Right kidney (tissue), 1 donor: Measurements from ENCODE around the gene MAVS.

Source experiments
- DNase-seq: peaks from one replicate; pipeline ENCODE4 v3.0.0-alpha.2; 2016

MAVS gene

DNA sequence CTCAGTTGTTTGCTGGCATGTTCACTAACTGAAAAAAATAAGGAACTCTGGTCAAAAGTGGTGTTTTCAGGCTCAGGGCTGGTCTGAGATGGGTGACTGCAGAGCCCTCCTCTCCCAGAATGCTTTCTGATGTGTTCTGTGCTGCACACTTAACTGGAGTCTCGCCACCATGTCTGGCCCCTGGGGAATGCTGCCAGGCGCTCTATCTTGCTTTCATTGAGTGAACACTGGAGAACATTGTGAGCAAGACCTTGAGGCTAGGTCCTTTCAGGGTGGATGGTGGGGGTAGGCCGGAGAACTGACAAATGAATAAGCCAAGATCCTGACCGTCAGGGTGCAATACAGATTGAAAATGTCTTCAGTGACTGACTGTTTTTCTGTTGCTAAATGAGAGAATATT lies 62.0 kb downstream of the MAVS start:
- DNase-seq = no peak

DNA sequence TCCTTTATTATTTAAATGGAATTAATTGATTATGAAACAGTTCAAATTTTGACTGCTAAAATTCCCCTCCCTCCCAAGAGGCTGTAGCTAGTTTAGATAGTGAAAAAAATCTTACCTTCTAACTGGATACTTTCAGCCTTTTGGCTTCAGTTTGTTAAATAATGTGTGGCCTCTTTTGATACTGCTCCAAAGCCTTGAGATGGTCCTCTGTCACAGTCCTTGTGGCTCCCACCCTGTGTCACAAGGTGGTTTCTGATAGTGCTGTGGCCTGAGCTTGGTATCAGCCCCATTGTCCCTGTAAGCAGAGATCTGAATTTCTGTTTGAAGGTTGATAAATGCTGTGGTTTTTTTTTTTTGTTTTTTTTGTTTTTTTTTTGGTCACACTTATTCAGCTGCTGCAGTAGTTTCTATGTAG lies 63.3 kb downstream of the MAVS start:
- no peak for DNase-seq

DNA sequence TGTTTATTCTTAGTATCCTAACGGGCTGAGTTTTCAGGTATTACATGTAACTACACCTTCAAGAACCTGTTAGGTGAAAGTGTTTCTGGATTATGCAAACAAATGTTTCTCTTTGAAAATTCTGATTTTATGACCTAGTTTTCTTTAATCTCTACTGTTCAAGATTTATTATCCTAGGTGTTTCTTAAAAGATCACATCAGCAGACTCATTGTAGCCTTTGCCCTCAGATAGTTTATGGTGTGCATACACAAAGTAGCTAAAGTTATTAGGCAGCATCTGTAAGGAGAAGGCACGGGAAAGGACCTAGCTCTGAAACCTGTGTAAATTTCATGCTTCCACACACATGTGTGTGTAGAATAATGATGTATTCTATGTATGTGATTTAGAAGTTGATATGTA lies 64.2 kb downstream of the MAVS start:
- DNase-seq = no peak

DNA sequence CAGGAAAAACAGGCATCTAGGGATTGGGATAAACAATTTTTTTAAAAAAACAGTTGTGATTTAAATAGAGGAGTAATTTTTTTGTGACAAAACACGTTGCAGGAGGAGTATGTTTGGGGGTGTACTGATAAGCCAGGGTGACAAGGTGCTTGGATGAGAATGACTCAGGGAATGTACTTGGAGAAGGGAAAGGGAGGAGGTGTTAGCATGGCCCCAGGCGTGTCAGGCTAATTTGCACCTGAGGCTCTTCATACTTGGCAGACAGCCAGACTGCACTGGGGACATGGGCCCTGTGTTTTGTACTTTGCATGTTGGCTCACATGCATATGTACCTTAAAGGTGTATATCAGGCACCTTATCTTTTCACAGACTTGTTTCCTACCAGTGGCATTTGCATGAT lies 65.3 kb downstream of the MAVS start:
- no peak for DNase-seq

DNA sequence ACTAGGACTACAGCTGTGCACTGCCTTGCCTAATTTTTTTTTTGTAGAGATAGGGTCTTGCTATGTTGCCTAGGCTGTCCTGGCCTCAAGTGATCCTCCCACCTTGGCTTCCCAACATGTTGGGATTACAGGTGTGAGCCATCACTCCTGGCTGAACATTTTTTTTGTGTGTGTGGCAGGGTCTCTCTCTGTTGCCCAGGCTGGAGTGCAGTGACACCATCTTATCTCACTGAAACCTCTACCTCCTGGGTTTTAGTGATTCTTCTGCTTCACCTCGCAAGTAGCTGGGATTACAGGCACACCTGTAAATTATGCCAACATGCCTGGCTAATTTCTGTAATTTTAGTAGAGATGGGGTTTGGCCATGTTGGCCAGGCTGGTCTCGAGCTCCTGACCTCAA lies 67.8 kb downstream of the MAVS start:
- DNase-seq = no peak

DNA sequence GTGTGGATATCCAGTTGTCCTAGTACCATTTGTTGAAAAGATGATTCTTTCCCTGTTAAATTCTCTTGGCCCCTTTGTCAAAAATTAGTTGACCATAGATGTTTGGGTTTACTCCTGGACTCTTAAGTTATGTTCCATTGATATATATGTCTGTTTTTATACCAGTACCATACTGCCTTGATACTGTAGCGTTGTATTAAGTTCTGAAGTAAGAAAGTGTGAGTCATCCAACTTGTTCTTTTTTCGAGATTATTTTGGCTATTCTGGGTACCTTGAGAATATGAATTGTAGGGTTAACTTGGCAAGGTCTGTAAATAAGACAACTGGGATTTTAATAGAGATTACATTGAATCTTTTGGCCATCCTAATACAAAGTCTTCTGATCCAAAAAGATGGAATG lies 69.1 kb downstream of the MAVS start:
- DNase-seq = no peak

DNA sequence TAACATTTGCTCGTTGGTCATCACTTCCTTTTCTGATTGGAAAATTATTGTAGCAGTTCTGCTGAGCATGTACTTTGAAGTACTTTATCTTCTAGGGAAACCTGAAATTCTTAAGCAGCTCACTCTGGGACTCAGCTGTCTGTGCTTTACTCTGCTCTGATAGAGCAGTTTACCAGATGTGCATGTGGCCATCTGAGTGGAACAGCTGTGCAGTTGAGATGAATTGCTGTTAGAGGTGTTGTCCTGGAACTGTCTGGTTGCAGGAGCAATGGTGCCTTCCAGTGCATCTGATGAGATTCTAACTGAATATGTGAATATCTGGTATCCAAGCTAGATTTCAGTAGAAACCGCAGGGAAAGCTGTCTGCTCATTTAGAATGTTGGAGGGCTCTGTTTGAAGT lies 69.7 kb downstream of the MAVS start:
- no peak for DNase-seq

DNA sequence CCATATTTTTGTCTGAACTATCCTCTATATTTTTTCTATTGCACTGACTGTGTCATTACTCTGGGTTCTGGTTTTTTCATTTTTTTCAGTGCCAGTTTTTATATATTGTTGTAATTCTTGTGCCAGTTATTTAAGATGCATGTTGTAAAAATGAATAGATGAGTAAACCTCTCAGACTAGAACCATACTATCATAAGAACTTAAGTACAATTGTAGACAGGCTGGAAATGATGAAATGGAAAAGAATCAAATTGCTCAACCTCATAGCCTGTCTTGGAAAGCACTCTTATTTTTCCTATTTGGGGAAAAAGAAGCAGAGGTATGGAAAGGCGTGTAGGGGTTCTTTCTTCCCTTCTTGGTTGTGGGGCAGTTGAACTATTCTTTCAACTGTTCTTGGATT lies 72.7 kb downstream of the MAVS start:
- DNase-seq = no peak

DNA sequence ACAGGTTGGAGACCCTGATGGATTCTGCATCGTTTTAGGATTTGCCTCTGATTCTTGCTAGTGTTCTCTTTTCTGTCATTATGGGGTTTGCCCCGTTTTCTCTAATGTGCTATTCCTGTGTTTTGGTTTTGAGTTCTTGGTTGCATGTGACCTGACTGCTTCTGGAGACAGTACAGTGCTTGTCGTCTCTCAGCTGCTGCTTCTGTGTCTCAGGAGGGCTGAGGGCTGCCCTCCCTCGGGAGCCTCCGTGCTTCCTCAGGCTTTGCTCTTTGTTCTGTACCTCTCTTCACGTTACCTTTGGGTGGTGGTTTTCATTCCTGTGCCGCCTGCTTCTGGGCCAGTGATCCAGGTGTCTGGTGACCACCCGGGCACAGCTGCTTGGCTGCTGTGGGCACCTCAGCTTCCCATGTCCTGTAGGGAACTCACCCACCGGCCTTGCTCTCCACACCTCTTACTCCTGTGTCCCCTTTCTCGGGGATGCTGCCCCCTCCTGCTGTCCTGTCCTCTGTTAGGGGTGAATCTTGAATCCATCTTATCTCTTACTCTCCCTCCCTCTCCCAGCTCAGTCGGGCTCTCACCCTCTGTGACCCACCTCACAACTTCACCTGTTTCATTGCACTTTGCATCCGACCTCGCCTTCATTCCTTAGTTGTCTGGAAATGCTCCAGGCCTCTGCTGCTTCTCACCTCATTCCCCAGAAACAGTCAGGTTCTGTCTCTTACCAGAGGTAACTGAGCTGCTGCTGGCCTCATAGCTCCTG lies 75.8 kb downstream of the MAVS start:
- no peak for DNase-seq

DNA sequence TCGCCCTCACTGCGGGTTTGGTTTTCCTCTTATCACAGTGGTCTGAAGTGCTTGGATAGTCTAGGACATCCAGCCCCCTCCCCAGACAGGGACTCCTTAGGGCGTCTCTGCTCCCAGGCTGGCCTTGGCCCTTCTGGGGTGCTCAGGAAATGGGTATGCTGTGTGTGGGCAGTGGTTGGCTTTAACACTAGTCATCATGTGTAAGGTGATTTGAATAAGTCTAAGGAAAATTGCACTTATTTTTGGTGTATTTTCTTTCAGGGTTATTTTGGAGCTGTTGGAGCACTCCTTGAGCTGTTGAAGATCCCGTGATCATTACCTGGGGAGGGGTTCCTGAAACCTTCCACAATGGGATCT lies 76.3 kb downstream of the MAVS start:
- DNase-seq = no peak

DNA sequence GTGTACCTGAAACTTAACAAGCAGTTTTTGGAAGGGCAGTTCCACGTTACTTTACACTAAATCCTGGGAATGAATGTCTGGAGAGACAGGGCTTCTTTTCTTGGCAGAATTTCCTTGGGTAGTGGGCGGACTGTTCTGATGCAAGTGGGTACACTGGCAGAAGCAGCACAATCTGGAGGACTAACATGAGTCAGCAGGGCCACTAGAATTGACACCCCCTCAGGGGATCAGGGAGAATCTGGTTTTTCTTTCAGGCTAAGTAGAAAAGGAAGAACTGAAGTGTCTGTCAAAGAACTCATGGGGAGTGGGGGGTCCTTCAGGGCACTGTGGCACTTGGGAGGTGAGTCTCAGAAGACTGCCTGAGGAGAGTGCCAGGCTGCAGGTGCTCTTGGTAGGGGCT lies 77.2 kb downstream of the MAVS start:
- DNase-seq = no peak

DNA sequence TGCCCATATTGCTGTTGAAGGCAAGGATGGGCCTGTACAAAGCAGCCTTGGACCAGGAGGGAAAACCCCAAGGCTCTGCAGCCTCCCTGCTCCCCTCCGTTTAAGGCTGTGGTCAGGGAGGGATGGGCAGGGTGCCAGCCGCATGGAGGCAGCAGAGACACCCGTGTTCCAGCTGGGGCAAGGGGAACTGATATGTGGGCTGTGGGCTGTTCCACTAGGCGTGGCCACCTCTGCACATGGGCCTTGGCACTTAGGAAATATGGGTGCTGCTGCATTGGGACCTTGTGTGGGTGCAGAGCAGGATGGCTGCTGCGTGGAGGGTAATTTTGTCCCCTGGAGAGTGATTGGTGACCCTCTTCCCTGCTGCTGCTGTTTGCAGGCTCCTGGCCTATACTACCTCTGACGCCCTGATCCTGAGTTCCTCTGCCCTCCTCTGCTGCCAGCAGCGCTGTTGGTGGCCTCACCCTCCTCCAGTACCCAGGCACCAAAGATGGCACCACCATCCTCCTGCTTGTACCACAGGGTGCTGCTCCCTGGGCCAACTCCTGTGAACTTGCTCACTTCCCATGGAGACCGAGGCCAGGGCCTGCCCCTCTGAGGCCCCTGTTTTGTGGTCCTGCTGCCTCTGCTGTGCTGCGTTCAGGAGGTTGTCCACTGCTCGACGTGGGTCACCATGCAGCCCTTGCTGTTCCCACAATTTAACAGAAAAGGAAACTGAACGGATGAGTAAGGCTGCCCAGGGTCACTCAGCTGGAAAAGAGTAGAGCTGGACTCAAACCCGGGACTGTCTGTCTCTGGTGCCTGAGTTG lies 77.9 kb downstream of the MAVS start:
- DNase-seq = no peak

DNA sequence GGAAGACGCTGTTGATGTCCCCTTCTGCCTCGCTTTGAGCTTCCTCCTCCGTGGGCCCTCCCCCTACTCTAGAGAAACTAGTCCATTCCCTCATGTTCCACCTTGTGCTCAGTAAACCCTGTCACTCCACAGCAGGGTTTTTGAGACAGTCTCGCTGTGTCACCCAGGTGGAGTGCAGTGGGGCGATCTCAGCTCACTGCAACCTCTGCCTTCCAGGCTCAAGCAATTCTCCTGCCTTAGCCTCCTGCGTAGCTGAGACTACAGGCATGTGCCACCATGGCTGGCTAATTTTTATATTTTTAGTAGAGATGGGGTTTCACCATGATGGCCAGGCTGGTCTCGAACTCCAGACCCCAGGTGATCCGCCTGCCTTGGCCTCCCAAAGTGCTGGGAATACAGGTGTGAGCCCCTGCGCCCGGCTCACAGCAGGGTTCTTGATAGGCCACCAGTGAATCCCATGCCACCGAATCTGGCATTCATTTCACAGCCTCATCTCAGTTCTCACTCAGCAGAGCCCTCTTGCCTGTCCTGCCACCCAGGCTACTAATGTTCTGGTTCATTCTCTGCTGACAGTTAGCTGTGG lies 78.6 kb downstream of the MAVS start:
- no peak for DNase-seq
